ENCODE data around the gene NEUROD2. TPM values are rescaled to one million over a fixed set of nuclear protein-coding genes. Genes with fewer than 3 reads are reported as not detected.
A peak's percentile ranks its signal among the peaks of the same experiment; 100 is the strongest.

Gene NEUROD2
- total RNA-seq, 2 donors from 2014 or later, result not detected

GRCh38 chr17:39635614-39636176 is 28.0 kb upstream of the NEUROD2 start:
- 80 to 91% methylated on average over 5 to 8 of the region's 8 CpGs for WGBS, 2 donors
- ATAC-seq, result no peak
- no peaks in the 10 kb centered on the region for H3K9me3 ChIP-seq
- H3K4me3 ChIP-seq, result no peak overlapping the region
- peak overlapping the region in 1 of 4 donors; percentile 87 for H3K27ac ChIP-seq
- no peaks in the 10 kb centered on the region for H3K27me3 ChIP-seq
- no peaks in the 10 kb centered on the region for H3K36me3 ChIP-seq (replicated peaks in 1 of 2; ENCODE audit: insufficient read depth in 1 of 2, low read depth in 2 of 2)
- TF ChIP-seq CTCF (IDR thresholded peaks at IDR 0.05), result no peak
- TF ChIP-seq POLR2A (IDR thresholded peaks at IDR 0.05), result no peak
- H3K4me1 ChIP-seq, result peaks cover 75% of the 10 kb centered on the region
- DNase-seq, result no peak
- intact Hi-C loops (cut with DNase I), result no loop called here

GRCh38 chr17:39634384-39634871 is 26.7 kb upstream of the NEUROD2 start:
- no peak for DNase-seq
- intact Hi-C loops (cut with DNase I), result no loop called here
- H3K4me1 ChIP-seq, result peaks cover 74% of the 10 kb centered on the region

GRCh38 chr17:39633570-39634183 is 26.0 kb upstream of the NEUROD2 start:
- no peaks in the 10 kb centered on the region for H3K36me3 ChIP-seq (replicated peaks in 1 of 2; ENCODE audit: insufficient read depth in 1 of 2, low read depth in 2 of 2)
- no peaks in the 10 kb centered on the region for H3K9me3 ChIP-seq
- no peak overlapping the region for H3K4me3 ChIP-seq
- intact Hi-C loops (cut with DNase I), result no loop called here
- H3K27ac ChIP-seq, result peak overlapping the region in 3 of 4 donors; percentile 85 to 87 (median 85)
- no peak for ATAC-seq
- TF ChIP-seq POLR2A (IDR thresholded peaks at IDR 0.05) (no peak), CTCF (IDR thresholded peaks at IDR 0.05) (no peak)
- DNase-seq, result no peak
- no peaks in the 10 kb centered on the region for H3K27me3 ChIP-seq
- peaks cover 75% of the 10 kb centered on the region for H3K4me1 ChIP-seq
- 50 to 51% methylated on average over 7 to 8 of the region's 8 CpGs for WGBS, 2 donors

More at GRCh38 chr17:39634384-39634871, 26.7 kb upstream of the NEUROD2 start:
- WGBS, 2 donors, result 44 to 50% methylated on average over 2 of the region's 2 CpGs
- Histone ChIP-seq H3K27ac (peak overlapping the region in 1 of 4 donors; percentile 87), H3K4me3 (no peak overlapping the region), H3K27me3 (no peaks in the 10 kb centered on the region), H3K36me3 (replicated peaks in 1 of 2; ENCODE audit: insufficient read depth in 1 of 2, low read depth in 2 of 2) (no peaks in the 10 kb centered on the region), H3K9me3 (no peaks in the 10 kb centered on the region)
- no peak for TF ChIP-seq POLR2A (IDR thresholded peaks at IDR 0.05)
- TF ChIP-seq CTCF (IDR thresholded peaks at IDR 0.05), result peak; percentile 38 to 84 (median 72)
- no peak for ATAC-seq

- 24 to 32% methylated on average over 12 of the region's 13 CpGs for WGBS, 2 donors
- H3K27ac ChIP-seq, result peak overlapping the region; percentile 75 to 87 (median 85)
- H3K27me3 ChIP-seq, result no peaks in the 10 kb centered on the region
- no peaks in the 10 kb centered on the region for H3K36me3 ChIP-seq (replicated peaks in 1 of 2; ENCODE audit: insufficient read depth in 1 of 2, low read depth in 2 of 2)
- peak; percentile 64 to 84 (median 78) for DNase-seq
- H3K4me3 ChIP-seq, result no peak overlapping the region
- intact Hi-C loops (cut with DNase I), result no loop called here
- peaks cover 66% of the 10 kb centered on the region for H3K4me1 ChIP-seq
- H3K9me3 ChIP-seq, result no peaks in the 10 kb centered on the region
- TF ChIP-seq CTCF (IDR thresholded peaks at IDR 0.05) (peak in 1 of 7 experiments; percentile 1), POLR2A (IDR thresholded peaks at IDR 0.05) (peak in 2 of 3 donors; percentile 25 to 30)
- ATAC-seq, result peak; percentile 68
Measured at GRCh38 chr17:39632153-39632941, 24.6 kb upstream of the NEUROD2 start.

All from body of pancreas (tissue), 4 donors.